Activated CD4-positive, alpha-beta memory T cell treated with anti-CD3 and anti-CD28 coated beads, Interleukin-2, amount 10 ng/mL, durations not matched to agents 7 days and 5 days (primary cell): ENCODE measurements around the gene TSPO. TPM values are rescaled to one million over a fixed set of nuclear protein-coding genes. Genes with fewer than 3 reads are reported as not detected.
"Not testable (repeated sequence)": the region's sequence is repeated elsewhere in the genome, so short reads cannot be mapped to it uniquely, and the experiment has no call there.

Experiments
- CTCF ChIA-PET: fragments of 350-600 bp; sonication (Branson Sonifier 250); formaldehyde crosslinking; loops from one replicate; lab custom pipeline; 2021; ENCODE audit warnings: antibody characterized with exemption, inconsistent platforms; lab: Charles Lee
- POLR2A ChIA-PET: fragments of 350-600 bp; sonication (Branson Sonifier 250); formaldehyde crosslinking; loops from one replicate; lab custom pipeline; 2021; ENCODE audit warnings: antibody characterized with exemption; lab: Charles Lee
- DNase-seq: peaks from one replicate; pipeline ENCODE4 v3.0.0-alpha.2; 2020
- H3K27ac Mint-ChIP-seq: one replicate; pipeline ENCODE4 v1.8.0; 2021; ENCODE audit warnings: mild to moderate bottlenecking, mixed read lengths
- H3K27me3 Mint-ChIP-seq: one replicate; pipeline ENCODE4 v1.8.0; 2021; ENCODE audit warnings: mixed read lengths
- H3K36me3 Mint-ChIP-seq: one replicate; pipeline ENCODE4 v1.8.0; 2021; ENCODE audit warnings: low read depth, mixed read lengths
- H3K4me1 Mint-ChIP-seq: one replicate; pipeline ENCODE4 v1.8.0; 2021; ENCODE audit warnings: mixed read lengths
- H3K4me3 Mint-ChIP-seq: one replicate; pipeline ENCODE4 v1.8.0; 2021; ENCODE audit warnings: mild to moderate bottlenecking, mixed read lengths
- H3K9me3 Mint-ChIP-seq: one replicate; pipeline ENCODE4 v1.8.0; 2021; ENCODE audit warnings: mixed read lengths
- total RNA-seq, 2 experiments: library from RNA; stranded (reverse); gene quantifications; one replicate each; pipeline ENCODE4 v1.2.3, GENCODE V29; 2021

TSPO gene
- 100 to 1,000 TPM; 133 TPM for total RNA-seq

DNA sequence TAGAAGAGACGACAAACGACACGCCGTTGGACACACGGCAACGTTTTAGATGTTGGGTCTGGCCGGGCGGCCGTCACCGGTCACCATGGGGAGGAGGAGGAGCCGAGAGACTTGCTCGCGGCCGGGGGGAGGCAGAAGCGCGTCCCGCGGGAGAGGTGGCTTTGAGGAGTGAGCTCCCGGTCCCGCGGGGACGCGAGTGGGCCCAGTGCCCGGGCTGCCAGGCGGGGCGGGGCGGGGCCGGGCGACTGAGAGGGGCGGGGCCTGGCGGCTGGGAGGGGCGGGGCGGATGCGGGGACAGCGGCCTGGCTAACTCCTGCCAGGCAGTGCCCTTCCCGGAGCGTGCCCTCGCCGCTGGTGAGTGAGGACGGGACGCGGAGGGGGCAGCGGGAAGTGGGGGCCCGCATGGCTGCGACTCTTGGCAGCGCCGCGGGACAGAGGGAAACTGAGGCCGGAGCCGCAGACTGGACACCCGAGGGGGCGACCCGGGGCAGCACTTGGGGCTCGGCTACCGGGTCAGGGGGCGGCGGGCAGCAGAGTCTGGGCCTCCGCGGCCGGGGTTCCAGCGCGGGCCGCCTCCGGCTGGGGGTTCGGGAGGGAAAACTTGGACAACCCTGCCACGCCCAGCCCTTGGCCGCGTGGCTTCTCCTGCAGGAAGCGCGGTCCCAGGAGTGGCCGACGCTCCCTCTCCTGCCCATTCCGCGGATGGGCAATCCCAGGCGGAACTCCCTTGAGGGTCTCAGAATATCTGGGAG is at the start of gene TSPO:
Gene TSPO, plus strand, starts transcription at position 309 of the 752 bp plus-strand sequence. CDS start 7,680 bp downstream, outside the sequence.
- Mint-ChIP-seq H3K4me1 (peaks cover 36% of the 10 kb centered on the region), H3K36me3 (no peaks in the 10 kb centered on the region), H3K9me3 (no peaks in the 10 kb centered on the region), H3K4me3 (peak within 1 kb of the TSS; percentile 90), H3K27me3 (no peaks in the 10 kb centered on the region), H3K27ac (peak within 1 kb of the TSS; percentile 90)
- POLR2A ChIA-PET: interaction anchor here (0.7 to 1.7 kb wide), 6 partner anchors 13 to 536 kb away, joined by 3 to 11 read pairs (median 3); partner anchors contain the start of genes CYB5R3 and TTLL12
- CTCF ChIA-PET: no interaction called here
- DNase-seq: peak; percentile 74

DNA sequence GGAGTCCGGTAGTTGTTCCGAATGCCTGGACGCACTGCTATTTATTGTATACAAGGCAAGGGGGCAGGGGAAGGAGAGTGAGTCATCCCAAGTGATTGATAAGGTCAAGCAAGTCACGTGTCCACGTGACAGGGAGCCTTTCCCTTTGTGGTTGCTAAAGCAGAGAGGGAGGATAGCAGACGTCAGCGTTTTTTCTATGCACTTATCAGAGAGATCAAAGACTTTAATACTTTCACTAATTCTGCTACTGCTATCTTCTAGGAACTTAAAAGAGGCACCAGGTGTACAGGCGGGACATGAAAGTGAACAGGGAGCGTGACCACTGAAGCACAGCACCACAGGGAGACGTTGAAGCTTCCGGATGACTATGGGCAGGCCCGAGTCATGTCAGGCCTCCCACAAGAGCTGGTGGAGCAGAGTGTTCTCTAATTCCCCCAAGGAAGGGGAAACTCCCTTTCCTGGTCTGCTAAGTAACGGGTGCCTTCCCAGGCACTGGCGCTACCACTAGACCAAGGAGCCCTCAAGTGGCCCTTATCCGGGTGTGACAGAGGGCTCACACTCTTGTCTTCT is 47.2 kb upstream of the TSPO start:
- Mint-ChIP-seq H3K4me1 (peaks cover 17% of the 10 kb centered on the region), H3K27ac (peak overlapping the region; percentile 3)
- CTCF ChIA-PET: interaction anchor here (1.4 kb wide), 1 partner anchor 83 kb away, joined by 4 read pairs; the partner anchor contains the start of gene TTLL12
- POLR2A ChIA-PET, H3K9me3 Mint-ChIP-seq, H3K36me3 Mint-ChIP-seq, H3K4me3 Mint-ChIP-seq, H3K27me3 Mint-ChIP-seq: not testable (repeated sequence)
- DNase-seq: peak; percentile 34

DNA sequence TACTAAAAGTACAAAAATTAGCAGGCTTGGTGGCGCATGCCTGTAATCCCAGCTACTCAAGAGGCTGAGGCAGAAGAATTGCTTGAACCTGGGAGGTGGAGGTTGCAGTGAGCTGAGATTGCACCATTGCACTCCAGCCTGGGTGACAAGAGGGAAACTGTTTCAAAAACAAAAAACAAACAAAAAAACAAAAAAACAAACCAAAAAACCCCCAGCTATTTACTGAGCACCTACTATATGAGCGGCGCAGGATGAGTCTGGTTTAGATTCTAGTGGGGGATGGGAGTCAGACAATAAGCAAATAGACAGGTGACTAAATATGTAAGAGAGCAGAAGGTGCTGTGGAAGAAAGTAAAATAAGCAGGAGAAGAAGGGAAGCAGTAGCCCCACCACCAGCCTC is 46.4 kb upstream of the TSPO start:
- H3K27ac Mint-ChIP-seq, POLR2A ChIA-PET: not testable (repeated sequence)

DNA sequence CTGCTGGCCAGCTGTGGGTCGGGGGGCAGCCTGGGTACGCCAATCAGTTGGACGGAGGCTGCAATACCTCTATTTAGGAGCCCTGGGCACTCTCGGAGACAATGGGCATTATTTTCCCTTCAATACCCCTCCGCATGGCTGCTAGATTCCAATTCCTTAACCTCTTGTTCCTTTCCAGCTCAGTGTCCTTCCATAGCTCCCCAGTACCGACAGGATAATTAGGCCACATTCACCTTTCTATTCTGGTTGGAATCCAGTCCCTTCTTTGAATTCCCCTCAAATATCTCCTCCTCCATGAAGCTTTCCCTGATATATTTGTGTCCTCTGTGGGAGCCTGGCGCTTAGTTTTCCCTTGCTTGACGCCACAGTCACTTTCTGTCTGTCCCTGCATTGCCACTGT is 45.1 kb upstream of the TSPO start:
- no peak for DNase-seq
- Mint-ChIP-seq H3K27ac (no peak overlapping the region), H3K4me1 (peaks cover 15% of the 10 kb centered on the region), H3K36me3 (no peaks in the 10 kb centered on the region), H3K4me3 (no peak overlapping the region), H3K9me3 (no peaks in the 10 kb centered on the region), H3K27me3 (peaks cover 13% of the 10 kb centered on the region)
- ChIA-PET POLR2A (no interaction called here), CTCF (interaction anchor here (2.3 kb wide), 1 partner anchor 16 kb away, joined by 4 read pairs; no protein-coding TSS in a partner anchor)

More for the DNA sequence above, 46.4 kb upstream of the TSPO start:
- H3K36me3 Mint-ChIP-seq, H3K9me3 Mint-ChIP-seq, DNase-seq, H3K4me3 Mint-ChIP-seq, H3K27me3 Mint-ChIP-seq: not testable (repeated sequence)
- CTCF ChIA-PET: interaction anchor here (1.4 to 2.3 kb wide), 2 partner anchors 15 to 82 kb away, joined by 4 read pairs; partner anchors contain the start of gene TTLL12
- H3K4me1 Mint-ChIP-seq: peaks cover 17% of the 10 kb centered on the region

DNA sequence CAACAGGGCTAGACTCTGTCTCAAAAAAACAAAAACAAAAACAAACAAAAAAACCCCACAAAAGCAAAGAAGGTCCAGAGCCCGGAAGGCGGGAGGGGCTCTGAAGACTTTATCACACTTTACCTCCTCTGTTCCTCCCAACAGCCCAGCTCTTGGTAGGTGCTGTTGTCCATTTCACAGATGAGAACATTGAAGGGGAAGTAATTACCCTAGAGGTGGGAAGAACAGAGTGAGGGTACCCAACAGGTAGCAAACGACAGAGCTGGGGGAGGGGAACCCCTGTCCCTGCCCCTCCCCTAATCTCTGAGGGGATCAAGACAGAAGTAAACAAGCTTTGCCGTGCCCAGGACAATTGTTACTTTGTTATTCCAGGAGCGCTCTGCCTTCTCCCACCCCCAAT is 41.8 kb upstream of the TSPO start:
- peak overlapping the region; percentile 7 for H3K4me3 Mint-ChIP-seq
- no peak overlapping the region for H3K27ac Mint-ChIP-seq
- H3K9me3 Mint-ChIP-seq: no peaks in the 10 kb centered on the region
- peaks cover 10% of the 10 kb centered on the region for H3K4me1 Mint-ChIP-seq
- CTCF ChIA-PET: interaction anchor here (1.2 to 1.4 kb wide), 3 partner anchors 27 to 43 kb away, joined by 3 to 5 read pairs (median 3); no protein-coding TSS in a partner anchor
- H3K27me3 Mint-ChIP-seq: peaks cover 22% of the 10 kb centered on the region
- H3K36me3 Mint-ChIP-seq: no peaks in the 10 kb centered on the region
- no peak for DNase-seq
- POLR2A ChIA-PET: interaction anchor here (1.1 kb wide), 1 partner anchor 78 kb away, joined by 3 read pairs; no protein-coding TSS in a partner anchor

DNA sequence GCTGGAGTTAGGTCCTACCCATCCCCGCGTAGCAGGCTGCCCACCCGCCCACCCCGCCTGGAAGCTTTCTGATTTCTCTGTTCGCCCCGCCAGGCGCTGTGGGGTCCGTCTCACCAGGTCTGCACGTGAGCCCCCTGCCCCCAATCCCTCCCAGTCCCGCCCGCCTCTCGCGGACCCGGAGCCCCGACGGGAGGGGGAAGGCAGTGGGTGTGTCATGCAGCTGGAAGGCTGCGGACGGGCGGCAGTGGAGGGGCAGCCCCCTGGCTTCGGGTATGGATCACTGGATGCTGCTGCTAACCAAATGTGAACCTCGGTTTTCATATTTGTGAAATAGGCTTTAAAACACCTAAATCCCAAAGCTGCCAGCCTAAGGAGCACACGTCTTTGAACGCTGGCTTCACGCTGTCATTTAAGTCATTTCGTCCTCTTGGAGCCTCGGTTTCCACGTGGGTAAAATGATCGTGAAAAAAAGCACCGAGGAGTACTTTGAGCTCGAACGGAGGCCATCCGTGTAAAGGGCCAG is 41.4 kb upstream of the TSPO start:
- Mint-ChIP-seq H3K36me3 (no peaks in the 10 kb centered on the region), H3K27me3 (peaks cover 22% of the 10 kb centered on the region), H3K4me1 (peaks cover 9% of the 10 kb centered on the region), H3K4me3 (peak overlapping the region; percentile 61), H3K27ac (no peak overlapping the region), H3K9me3 (no peaks in the 10 kb centered on the region)
- DNase-seq: no peak
- CTCF ChIA-PET: interaction anchor here (1.2 to 1.4 kb wide), 3 partner anchors 27 to 43 kb away, joined by 3 to 5 read pairs (median 3); no protein-coding TSS in a partner anchor
- POLR2A ChIA-PET: interaction anchor here (0.6 to 1.1 kb wide), 2 partner anchors 77 to 78 kb away, joined by 3 read pairs; no protein-coding TSS in a partner anchor

DNA sequence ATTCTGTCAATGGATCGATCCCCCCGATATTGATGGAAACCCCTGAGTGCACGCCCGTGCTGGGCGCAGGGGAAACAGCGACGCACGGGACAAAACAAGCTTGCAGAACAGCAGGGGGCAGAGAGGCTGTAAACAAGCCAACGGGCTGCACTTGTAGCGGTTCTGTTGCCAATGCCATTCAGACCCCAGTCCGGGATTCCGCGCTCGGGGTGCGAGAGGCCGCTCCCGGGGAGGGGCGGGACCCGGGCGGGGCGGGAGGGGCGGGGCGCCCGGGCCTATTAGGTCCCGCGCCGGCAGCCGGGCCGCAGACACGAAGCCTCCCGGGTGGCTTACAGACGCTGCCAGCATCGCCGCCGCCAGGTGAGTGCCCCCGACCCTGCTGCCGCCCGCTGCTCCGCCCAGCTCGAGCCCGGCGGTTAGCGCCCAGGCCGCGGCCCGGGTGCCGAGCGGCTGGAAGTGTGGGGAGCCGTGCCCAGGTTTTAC is 40.9 kb upstream of the TSPO start, which contains the start of gene BIK:
Gene BIK, plus strand, starts transcription at position 307 of the 483 bp plus-strand sequence. CDS start 13,273 bp downstream, outside the sequence.
- Mint-ChIP-seq H3K36me3 (no peaks in the 10 kb centered on the region), H3K4me3 (peak within 1 kb of the TSS; percentile 61), H3K9me3 (no peaks in the 10 kb centered on the region), H3K4me1 (peaks cover 9% of the 10 kb centered on the region), H3K27me3 (peaks cover 22% of the 10 kb centered on the region), H3K27ac (no peak within 1 kb of the TSS)
- peak; percentile 58 for DNase-seq
- ChIA-PET POLR2A (interaction anchor here (0.6 kb wide), 1 partner anchor 77 kb away, joined by 3 read pairs; no protein-coding TSS in a partner anchor), CTCF (interaction anchor here (1.2 to 1.4 kb wide), 3 partner anchors 26 to 42 kb away, joined by 3 to 5 read pairs (median 3); no protein-coding TSS in a partner anchor)

DNA sequence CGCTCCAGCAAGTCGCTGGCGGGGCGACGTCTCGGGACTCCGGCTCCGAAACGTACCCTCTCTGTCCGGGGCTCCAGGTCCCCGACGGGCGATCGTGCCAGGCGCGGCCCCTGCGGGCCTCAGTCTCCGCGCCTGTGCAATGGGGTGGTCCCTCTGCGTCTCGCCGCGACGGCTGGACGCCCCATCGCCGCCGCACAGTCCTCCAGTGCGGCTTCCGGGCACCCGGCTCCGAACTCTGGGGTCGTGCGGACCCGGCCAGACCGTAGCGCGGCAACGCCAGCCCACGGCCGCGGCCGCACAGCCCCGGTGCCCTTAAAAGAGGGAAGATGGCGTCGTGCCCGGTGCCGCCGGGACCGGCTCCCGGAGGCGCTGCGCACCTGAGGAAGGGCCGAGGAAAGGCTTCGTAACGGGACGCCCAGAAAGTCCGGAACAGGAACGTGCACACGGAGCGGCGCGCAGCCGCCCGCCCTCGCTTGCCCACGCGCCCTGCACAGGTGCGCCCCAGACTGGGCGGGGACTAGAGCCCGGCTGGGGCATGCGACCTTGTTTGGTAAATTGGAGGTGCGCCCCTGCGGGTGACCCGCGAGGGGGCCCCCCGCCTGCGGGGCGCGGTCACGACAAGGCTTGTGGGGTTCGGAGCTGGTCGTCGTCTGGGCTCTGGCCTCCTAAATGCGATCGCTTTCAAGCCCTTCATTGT is 40.3 kb upstream of the TSPO start:
- H3K36me3 Mint-ChIP-seq: no peaks in the 10 kb centered on the region
- DNase-seq: peak; percentile 32
- H3K27me3 Mint-ChIP-seq: peaks cover 22% of the 10 kb centered on the region
- no peak overlapping the region for H3K27ac Mint-ChIP-seq
- CTCF ChIA-PET: interaction anchor here (1.2 to 1.4 kb wide), 3 partner anchors 26 to 42 kb away, joined by 3 to 5 read pairs (median 3); no protein-coding TSS in a partner anchor
- no peaks in the 10 kb centered on the region for H3K9me3 Mint-ChIP-seq
- peak overlapping the region; percentile 58 for H3K4me3 Mint-ChIP-seq
- peaks cover 9% of the 10 kb centered on the region for H3K4me1 Mint-ChIP-seq
- POLR2A ChIA-PET: interaction anchor here (0.6 to 1.4 kb wide), 3 partner anchors 16 to 76 kb away, joined by 3 read pairs; no protein-coding TSS in a partner anchor

DNA sequence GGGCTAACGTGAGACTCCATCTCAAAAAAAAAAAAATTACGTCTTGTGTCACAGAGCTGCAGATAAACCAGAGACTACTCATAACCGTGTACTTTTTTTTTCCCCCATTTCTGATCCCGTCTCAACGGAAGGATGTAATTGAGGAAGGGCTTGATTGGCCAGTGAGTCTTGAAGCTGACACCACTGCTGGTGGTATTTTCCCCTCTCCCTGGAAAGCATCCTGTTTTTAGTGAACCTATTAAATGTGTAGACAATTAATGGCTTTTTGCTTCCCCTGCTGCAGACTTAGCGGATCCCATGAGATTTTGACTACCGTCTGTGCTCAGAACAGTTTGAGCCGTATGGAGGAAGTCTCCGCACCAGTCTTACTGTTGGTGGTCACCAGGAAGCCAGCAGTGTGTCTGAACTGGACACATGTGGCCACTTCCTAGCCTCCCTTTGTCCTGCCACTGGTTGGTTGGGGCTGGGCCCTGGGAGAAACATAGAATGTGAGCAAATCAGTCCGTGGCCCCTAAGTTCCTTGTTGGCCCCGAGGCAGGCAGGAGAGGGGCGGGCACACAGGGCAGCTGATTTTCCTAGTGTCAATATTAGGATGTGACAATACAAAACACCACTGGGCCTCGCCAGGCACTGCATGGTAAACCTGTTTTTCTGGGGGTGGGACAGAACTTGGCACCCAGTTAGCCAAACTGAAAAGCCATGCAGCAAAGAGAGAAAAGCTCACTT is 37.7 kb upstream of the TSPO start:
- Mint-ChIP-seq H3K9me3 (no peaks in the 10 kb centered on the region), H3K27me3 (peaks cover 22% of the 10 kb centered on the region), H3K4me3 (no peak overlapping the region), H3K4me1 (peaks cover 8% of the 10 kb centered on the region), H3K27ac (no peak overlapping the region), H3K36me3 (no peaks in the 10 kb centered on the region)
- POLR2A ChIA-PET: no interaction called here
- no peak for DNase-seq
- CTCF ChIA-PET: no interaction called here

DNA sequence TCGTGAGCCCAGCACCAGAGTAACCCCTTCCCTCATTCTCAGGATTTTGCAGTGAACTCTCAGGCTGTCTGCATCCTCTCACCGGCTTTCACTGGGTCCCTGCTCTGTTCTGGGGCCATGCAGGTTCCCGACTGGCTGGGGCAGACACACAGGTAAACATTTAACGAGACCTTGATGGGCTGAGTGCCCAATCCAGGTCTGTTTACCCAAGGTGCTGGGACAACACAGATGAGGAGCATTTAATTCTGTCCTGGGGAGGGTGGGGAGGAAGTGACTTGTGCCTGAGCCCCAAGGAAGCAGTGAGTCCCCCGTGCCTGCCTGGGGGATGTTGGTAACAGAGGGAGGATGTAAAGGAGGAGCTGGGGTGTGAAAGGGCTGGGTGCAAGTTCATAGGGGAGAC is 36.4 kb upstream of the TSPO start:
- Mint-ChIP-seq H3K27ac (no peak overlapping the region), H3K9me3 (no peaks in the 10 kb centered on the region), H3K4me1 (peaks cover 15% of the 10 kb centered on the region), H3K27me3 (peaks cover 13% of the 10 kb centered on the region), H3K4me3 (no peak overlapping the region), H3K36me3 (no peaks in the 10 kb centered on the region)
- POLR2A ChIA-PET: no interaction called here
- CTCF ChIA-PET: no interaction called here
- DNase-seq: no peak

DNA sequence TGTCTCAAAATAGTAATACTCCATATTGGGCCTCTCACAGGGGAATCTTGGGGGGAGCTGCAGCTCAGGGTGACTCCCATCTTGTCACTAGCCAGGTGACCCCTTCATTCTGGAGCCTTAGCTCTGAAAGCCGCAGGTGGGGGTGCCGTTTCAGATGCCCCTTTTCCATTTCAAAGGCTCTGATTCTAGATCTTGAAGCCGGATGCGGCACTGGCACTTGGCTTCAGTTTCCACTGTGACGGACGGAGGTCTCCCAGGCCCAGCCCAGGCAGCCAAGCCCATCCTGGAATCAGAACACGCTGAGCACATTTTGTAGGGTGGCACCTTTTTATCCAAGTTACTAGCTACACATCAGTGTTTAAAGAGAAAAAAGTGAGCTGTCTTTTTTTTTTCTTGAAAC is 34.4 kb upstream of the TSPO start:
- CTCF ChIA-PET: no interaction called here
- H3K27ac Mint-ChIP-seq: no peak overlapping the region

More for the DNA sequence above, 34.4 kb upstream of the TSPO start:
- Mint-ChIP-seq H3K27me3 (peaks cover 5% of the 10 kb centered on the region), H3K36me3 (no peaks in the 10 kb centered on the region), H3K9me3 (no peaks in the 10 kb centered on the region), H3K4me1 (peaks cover 9% of the 10 kb centered on the region), H3K4me3 (no peak overlapping the region)
- POLR2A ChIA-PET: no interaction called here
- no peak for DNase-seq
